ENCODE results near the gene C1QTNF6.
"Not testable (repeated sequence)": the region's sequence is repeated elsewhere in the genome, so short reads cannot be mapped to it uniquely, and the experiment has no call there.

The C1QTNF6 gene

DNA sequence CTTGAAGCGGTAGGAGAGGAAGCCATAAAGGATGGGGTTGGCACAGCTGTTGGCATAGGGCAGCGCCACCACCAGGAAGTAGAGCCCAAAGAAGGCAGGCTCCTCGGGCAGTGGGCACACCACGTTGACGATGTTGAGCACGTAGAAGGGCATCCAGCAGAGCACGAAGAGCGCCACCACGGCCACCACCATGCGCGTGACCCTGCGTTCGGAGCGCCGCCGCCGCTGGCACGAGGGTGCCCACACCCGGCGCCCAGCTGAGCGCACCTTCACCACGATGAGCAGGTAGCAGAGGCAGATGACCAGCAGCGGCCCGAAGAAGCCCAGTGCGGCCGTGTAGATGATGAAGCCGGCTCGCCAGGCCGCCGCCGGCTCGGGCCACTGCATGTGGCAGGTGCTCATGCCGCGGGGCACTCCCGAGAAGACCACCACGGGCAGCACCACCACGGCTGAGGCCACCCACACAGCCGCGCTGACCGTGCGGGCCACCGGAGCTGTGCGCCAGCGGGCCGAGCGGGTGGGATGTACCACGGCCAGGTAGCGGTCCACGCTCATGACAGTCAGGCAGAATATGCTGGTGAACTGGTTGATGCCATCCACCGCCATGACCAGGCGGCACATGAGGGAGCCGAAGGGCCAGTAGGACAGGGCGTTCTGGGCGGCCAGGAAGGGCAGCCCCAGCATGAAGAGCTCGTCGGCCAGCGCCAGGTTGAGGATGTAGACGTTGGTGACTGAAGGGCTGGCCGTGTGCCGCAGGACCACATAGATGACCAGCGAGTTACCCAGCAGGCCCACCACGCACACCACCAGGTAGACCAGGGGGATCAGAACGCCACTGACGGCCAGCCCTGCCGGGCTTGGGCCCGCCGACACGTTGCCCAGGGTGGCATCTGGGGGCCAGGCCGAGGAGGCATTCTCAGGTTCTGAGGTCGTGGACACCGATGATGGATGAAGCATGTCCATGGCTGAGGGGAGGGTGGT lies 19.1 kb upstream of the C1QTNF6 start:
- no peak for DNase-seq

DNA sequence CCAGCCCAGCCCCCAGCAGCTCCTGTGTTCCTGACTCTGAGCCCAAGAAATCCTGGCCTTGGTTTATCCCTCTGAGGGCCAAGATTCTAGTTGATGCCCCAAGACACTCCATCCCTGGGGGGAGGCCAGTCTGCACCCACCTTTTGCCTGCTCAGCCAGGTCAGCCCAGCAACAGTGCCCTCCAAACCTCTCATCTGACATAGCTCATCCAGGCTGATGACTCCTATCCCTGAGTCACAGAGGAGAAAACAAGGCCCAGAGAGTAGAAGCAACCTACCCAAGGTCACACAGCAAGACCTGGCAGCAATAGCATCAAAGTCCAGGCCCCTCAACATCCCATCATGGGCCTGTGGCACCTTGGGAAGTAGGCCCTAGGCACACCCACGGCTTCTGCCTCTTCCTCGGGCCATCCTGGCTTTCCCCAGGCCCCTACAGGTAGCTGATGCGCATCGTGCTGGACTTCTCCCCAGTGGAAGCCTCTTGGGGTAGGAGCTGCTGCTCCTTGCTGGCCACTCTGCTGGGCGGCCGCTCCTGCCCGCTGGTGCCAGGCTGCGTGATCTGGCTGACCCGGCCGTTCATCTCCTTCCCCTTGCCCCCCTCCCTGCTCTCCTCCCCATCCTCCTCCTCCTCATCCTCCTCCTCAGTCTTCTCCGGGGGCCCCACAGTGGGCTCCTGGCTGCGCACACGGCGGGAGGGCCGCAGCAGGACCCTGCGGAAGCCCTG lies 18.2 kb upstream of the C1QTNF6 start:
- DNase-seq, result no peak

DNA sequence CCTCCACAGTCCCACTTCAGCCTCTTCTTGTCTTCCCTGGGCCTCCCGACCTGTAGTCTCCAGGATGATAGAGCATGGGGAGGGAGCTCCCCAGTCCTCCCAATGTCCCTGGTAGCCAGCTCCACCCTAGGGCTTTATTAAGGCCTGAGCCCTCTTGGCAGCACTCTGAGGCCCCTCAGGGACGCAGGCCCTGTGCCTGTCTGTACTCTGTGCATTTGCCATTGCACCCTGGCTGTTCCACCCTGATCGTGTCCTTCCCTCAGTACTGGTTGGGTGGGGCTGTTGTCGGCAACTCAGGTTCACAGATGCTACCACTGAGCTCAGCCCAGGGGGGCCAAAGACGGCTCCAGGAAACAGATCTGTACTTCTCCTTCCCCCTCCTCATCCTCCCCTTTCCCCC lies 17.0 kb upstream of the C1QTNF6 start:
- no peak for DNase-seq

DNA sequence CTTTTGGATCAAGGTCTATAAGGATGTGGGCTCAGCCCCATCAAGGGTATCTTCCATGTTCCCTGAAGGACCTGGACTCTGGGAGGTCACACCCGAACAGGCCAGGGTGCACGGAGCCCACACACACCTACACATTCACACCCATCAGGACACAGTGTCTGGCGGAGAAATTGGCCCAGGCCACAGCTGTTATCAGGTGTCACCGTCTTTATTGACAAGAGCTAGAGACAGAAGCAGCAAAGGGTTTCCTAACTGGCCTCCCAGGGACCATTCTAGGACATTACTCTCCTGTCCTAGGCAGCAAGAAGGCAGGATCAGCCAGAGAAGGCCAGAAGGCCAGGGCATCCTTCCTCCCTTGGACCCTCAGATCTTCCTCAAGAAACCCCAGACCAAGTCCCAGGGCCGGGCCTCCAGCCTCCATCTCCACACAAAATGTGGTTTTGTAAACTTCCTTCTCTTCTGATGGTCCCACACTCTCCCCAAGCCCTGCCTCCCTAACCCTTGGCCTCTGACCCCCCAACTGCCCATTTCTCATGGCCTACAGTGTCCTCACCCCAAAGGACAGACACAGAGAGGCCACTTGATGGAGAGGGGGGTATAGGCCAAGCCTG lies 16.1 kb upstream of the C1QTNF6 start:
- DNase-seq, result no peak

DNA sequence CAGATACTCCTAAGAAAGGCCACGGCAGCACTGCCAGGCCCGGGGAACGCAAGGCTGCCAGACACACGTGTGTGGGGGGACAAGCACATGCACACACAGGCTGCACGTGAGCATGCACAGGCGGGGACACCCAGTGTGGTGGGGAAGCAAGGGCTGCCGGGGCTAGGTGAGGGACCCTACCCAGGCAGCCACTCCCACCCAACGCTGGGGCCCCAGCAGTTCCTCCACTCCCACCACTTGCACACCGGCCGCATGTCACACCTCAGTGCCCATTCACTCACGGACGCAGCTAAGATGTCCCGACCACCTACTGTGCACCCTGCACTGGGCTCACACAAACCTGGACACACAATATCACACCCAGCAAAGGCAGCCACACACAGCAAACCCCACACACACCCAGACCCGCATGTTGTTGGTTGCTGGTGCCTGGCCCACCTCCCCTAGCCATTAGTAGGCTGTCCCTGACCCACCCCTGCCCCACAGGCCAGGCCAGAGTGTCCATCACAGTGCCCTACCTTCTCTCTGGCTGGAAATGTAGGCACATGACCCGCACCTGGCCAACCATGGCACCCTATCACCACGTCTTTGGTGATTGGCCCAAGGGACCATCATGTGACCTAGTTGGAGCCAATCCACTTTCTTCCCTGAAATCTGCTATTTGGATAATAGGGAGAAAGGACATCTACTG lies 15.5 kb upstream of the C1QTNF6 start:
- DNase-seq, result no peak

DNA sequence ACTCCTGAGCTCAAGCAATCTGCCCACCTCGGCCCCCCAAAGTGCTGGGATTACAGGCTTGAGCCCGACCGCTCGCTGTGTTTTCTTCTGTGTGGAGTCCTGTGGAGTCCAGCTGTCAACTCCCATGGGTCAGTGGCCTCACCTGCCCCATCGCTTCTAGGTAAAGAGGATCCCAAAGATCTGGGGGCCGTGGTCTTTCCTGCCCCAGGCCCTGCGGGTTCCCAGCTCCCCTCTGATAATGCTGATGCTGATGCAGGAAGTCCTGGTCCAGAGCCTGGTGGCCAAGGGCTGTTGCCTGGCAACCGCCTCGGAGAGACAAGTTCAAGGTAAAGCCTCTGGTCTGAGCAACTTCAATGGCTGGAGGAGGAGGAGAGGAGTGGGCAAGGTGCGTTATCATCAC lies 14.7 kb upstream of the C1QTNF6 start:
- DNase-seq, result no peak

DNA sequence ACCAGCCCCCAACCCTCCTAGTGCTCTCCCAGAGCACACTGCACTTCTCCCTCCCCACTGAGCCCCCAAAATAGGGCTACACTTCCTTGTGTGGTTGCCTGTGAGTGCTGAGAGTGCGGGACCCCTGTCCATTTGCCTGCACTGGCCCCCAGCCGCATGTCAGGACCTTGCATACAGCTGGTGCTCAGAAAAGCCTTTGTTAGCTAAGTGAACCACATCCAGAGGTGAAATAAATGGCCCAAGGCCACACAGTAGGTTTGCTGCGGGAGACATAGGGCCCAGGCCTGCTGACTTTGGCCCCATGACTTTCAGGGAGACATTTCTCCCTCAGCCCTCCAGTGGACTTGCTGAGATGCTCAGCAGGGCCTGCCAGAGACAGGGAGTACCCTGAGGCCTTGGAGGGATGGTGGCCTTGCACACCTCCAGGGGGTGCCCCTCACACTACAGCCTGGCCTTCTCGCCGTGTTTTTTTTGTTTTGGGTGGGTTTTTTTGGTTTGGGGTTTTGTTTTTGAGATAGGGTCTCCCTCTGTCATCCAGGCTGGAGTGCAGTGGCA lies 14.0 kb upstream of the C1QTNF6 start:
- no peak for DNase-seq

DNA sequence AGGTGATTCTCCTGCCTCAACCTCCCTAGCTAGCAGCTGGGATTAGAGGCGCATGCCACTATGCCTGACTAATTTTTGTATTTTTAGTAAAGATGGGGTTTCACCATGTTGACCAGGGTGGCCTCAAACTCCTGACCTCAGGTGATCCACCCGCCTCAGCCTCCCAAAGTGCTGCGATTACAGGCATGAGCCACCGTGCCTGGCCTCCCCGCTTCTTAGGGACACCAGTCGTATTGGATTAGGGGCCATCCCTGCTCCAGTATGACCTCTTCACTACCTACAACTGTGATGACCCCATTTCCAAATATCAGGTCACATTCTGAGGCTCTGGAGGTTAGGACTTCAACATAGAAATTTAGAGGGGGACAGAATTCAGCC lies 13.4 kb upstream of the C1QTNF6 start:
- not testable (repeated sequence) for DNase-seq

DNA sequence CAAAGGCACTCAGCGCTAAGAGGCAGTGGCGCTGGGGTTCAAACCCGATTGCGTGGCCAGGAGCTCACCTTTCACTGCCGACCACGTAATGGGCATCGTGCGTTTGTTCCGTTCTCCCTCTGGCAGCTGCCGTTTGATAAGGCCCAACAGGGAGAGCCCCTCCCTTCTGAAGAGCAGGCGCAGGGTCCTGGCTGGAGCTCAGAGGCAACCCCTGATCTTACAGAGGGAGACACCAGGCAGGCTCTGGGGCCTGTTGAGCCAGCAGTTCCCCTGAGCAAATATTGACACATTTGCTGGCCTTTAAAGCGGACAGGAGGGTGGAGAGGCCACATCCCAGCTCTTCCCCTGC lies 11.7 kb upstream of the C1QTNF6 start:
- DNase-seq, result no peak

DNA sequence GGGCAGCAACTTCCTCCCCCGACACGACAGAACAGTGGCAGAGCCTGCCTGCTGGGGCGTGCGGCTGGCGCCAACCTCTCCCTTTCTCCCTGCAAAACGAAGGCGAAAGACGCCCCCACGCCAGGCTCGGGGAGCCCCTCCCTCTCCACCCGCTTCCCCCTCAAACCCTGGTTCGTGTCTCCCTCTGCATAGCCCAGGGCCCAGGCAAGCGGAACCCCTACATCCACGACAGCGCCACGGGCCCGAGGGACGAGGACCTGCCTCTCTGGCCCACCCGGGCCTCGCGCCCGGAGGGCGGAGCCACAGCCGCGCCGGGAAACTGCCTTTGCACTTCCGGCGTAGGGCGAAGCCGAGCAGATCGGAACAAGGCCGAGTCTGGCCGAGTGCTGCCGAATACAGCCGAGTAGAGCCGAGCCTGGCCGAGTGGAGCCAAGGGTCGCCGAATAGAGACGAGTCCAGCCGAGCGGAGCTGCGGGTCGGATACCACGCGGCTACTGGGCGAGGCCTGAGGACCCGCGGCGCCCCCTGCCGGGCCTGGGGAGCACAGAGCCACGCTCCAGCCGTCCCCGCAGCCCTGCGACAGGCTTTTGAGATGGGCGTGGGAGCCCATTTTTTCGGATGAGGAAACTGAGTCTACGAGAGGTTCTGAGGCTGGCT lies 11.2 kb upstream of the C1QTNF6 start:
- DNase-seq, result peak; percentile 93

DNA sequence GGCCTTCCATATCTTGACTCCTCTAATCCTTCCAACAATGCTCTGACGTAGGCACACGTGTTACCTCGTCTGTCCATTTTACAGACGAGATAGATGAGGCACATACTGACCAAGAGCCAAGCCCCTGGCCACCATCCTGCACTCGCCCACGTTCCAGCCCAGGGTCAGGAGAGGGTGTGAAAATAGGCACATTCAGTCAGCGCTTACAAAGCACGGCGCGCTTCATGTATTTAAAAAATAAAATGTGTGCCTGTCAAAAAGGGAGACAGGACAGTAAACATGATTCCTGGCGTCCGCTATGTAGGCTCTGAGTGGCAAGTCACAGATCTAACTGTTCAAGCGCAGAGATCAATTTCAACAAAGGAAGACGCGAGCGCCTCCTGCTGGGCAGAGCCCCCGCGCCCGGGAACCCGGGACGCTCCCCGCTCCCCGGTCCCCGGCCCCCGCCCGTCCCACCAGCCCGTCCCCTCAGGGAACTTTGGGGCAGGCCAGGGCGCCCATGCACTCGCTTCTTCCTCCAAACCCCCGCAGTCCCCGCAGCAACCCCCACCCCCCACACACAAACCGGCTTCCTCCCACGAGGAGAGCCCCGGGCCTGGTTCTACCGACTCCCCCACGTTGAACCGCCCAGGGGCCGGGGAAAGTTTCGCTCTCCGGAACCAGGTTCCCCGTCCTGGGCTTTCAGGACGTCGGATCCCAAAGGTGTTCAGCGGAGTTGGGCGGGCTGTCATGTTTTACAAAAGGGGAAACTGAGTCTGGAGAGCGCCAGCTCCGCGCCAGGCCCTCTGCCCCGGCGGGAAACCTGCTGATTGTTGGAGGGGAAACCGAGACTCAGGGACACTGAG lies 10.4 kb upstream of the C1QTNF6 start:
- peak; percentile 73 for DNase-seq

DNA sequence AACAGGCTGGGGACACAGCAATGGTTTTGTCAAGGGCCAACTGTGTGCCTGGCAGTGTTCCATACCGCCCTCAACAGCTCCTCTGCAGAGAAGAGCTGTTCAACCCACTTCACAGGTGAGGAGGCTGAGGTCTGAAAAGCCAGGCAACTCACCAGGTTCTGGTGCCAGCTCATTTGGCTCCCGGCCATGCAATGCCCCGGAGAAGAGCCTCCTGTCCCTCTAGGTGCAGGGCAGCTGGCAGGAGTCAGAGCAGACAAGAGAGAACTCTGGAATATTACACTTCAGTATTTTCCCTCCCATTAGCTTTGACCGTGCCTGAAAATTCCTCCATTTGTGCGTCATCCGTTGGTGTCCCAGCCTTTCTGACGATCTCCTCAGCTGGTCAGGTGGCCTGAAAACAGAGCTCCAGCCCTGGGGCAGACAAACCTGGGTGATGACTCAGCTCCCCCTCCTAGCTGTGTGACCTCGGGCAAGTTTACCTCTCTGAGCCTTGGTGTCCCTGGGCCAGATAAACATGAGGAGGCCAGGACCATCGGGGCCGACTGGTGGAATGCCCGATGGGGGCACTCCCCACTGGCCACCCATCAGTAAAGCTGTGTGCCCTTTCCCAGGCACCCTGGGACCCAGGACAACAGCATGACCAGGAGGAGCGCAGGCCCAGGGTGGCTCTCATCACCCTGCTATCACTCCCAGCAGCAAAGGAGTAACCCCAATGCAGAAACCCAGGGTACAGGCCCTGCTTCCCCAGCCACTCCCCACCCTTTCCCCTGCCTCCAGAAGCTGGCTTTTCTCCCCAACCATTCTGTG lies 9.6 kb upstream of the C1QTNF6 start:
- DNase-seq, result no peak

DNA sequence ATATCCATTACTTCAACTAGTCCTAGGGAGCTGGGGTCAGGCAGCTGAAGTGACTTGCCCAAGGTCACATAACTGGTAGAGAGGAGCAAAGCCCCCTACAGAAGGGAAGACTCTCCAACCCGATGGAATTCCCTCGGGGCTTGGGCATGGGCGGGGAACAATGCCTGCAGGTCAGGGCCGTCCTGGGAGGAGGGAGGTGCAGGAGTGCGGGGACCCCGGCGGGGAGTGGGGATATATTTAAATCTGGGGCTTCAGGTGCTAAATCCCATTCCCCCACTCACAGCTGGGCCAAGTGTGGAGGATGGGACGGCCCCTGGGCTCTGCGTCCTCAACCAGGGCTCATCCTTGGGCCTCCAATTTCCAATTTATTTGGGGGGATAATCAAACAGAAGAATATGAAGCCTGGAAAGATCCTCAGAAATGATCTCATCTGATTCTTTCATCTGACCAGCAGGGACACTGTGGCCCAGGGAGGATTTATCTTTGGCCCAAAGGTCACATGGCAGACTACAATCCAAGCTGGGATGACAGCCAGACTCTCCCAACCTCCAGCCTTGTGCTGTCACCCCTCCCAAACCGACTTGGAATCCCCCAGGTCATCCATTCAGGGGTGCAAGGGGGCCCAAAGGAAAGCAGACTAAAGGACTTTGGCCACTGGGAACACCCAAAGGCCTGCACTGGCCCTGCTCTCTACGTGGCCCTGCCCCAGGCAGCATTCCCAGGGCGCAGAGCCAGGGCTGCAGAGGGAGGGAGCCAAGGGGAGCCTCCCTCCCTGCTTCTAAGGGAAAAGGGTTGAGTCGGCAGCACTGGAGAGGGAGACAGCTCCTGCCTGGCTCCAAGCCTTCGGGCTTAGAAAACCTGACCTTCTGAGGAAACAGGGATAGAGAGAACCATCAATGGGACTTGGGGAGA lies 8.7 kb upstream of the C1QTNF6 start:
- no peak for DNase-seq

DNA sequence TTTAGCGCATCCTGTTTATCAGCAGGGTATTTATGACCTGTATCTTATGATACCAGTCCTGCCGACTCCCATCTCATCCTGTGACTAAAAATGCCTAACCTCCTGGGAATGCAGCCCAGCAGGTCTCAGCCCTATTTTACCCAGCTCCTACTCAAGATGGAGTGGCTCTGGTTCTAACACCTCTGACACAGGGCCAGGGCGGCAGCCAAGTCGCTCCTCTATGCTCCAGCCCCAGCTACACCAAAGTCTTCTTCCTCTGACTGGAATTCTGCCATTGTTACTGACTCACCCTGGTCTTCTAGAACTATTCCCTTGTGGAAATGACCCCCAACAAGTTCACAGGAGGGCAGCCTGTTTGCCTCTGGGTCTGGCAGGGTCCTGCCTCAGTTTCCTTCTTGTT lies 7.9 kb upstream of the C1QTNF6 start:
- no peak for DNase-seq

DNA sequence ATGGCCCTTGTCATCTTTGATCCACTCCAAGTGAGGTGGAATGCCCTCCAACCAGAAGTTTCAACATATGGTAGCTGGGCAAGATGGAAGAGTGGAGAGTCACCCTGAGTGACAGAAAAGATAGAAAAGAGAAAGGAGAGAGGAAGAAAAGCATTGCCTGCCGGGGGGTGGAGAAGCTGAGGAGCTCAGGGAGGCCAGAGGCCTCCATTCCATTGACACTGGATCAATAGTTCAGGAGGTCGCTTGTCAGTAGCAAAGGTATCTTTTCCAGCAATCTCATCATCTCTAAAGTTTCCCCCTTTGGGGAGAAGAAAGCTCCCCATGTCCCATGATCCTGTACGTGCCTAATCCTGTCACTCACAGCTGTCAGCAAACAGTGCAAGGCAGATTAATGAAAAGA lies 6.7 kb upstream of the C1QTNF6 start:
- no peak for DNase-seq

DNA sequence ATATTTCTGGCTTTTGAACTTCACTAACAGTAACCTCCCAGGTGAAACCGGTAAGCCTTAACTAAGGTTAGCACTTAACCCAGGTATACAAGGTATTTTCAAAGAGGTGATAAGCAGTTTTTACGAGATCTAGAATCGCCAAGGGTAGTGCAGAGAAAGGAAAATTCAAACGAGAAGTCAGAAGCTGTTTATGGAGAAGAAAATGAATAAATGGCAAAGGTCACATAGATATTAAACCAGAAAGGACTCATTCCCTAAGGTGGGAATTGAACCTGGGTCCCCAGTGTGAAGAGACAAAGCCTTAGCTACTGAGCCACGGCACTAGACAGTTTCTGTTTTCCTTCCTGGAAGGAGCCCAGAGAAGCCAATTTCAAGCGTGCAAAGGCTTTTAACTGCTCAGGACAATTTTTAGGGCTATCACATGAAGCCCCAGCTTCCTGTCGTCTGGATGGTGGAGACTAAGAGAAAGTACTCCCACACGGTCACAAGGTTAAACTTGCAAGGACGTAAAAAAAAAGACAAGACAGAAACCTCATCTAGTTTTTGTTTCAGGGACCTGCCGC lies 5.7 kb upstream of the C1QTNF6 start:
- DNase-seq, result no peak

DNA sequence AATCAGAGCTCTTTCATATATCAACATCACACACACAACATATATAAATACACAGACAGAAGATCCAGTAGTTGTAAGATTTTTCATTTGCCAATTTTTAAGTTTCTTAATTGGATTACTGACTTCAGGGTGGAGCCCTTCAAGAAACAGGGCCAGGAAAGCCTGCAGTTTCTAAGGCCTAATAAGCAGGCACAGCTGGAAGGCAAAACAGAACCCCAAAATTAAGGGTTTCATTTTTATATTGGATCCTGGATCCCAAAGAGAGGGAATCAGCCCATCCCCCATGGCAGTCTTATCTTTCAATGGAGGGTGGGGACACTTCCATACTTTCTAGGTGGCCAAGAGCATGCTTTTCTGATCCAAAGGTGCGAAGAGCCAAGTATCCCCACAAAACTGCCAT lies 4.7 kb upstream of the C1QTNF6 start:
- no peak for DNase-seq

DNA sequence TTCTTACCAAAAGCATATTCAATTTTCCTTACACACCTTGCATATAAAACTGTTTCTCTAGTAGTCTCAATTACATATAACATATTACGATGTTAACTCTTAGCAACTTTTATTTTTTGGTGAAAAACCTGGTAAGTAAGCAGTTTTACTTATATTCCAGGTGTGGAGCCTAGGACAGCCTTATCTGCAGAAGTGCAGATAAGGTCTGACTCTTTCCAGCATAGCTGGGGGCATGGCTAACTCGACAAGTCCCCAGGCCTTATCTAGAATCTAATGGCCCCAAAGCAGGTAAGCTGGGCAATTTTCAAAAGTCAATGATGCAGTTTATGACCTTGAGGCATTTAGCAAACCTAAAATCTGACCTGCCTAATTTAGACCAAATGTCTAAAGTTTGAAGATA lies 4.2 kb upstream of the C1QTNF6 start:
- DNase-seq, result no peak

DNA sequence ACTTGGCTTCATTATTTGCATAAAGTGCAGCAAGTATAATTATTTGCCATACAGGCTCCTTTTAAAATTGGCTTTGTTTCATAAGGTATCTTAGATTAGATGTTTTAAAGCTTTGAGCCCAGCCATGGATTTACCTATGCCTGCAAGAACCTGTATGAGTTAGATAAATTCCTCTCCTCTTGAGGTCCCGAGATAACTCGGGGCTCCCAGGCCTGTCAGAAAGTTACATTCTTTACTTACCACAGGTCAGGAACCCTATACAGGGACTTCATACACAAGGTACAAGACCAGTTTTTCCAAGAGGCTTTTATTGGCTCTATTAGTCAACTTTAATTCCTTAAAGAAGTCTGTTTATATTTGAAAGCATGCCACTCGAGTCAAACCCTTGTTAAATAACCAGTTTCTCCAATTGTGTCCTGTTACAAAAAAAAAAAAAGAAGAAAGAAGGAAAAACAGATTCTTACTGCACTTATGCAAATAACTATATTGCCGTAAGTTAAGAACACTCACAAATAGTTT lies 2.3 kb upstream of the C1QTNF6 start:
- no peak for DNase-seq

Data from 8988T (cell line).